Aorta (tissue), 4 donors: Measurements from ENCODE around the gene F2RL3. TPM values are rescaled to one million over a fixed set of nuclear protein-coding genes. Genes with fewer than 3 reads are reported as not detected.

Experiments
- polyA plus RNA-seq, 2 donors: library from polyadenylated mRNA; stranded (reverse); fragments of 200-250 nt; gene quantifications; one replicate each; pipeline ENCODE4 v1.2.3, GENCODE V29; 2013
- total RNA-seq, 2 donors: library from RNA; stranded (reverse); fragmentation: NEBNext Ultra II Directional; extraction: Animal tissue kit (Norgen Biotek cat#: 25700); gene quantifications; one replicate each; pipeline ENCODE4 v1.2.1, GENCODE V29; 2021
- donor health status: healthy with polysubstance abuse.
- donor health status: Bipolar disorder and iron deficiency.
- donor health status: DM: no; HTN: no; CAD: no.
- donor health status: DM: yes; HTN: yes; CAD: no.

Gene F2RL3
- total and polyA plus RNA-seq, 4 donors: 0.13 to 9.9 (median 0.45) TPM

Other genes with a start within 250 kb of the F2RL3 start
- 10 to 100 TPM; 46.9 to 70.8 TPM for gene SMIM7, start 228.9 kb upstream of the F2RL3 start, total RNA-seq
- 100 to 1,000 TPM in 1 of 2 donors, 10 to 100 TPM in 1; 92.7 to 114 TPM for gene SMIM7, start 228.9 kb upstream of the F2RL3 start, polyA plus RNA-seq
- 1 to 10 TPM; 3.6 to 5.8 TPM for gene TMEM38A, start 227.9 kb upstream of the F2RL3 start, total RNA-seq
- gene TMEM38A, start 227.9 kb upstream of the F2RL3 start, polyA plus RNA-seq: 1 to 10 TPM; 3.7 to 8.5 TPM
- under 1 TPM; 0.03 to 0.21 TPM for gene NWD1, start 169.2 kb upstream of the F2RL3 start, total RNA-seq
- gene NWD1, start 169.2 kb upstream of the F2RL3 start, polyA plus RNA-seq: not detected
- 10 to 100 TPM; 61.1 to 82.7 TPM for gene SIN3B, start 59.6 kb upstream of the F2RL3 start, total RNA-seq
- gene SIN3B, start 59.6 kb upstream of the F2RL3 start, polyA plus RNA-seq: 10 to 100 TPM in 1 of 2 donors, 1 to 10 TPM in 1; 7.1 to 52.2 TPM
- 1 to 10 TPM; 2.6 to 5.4 TPM for gene CPAMD8, start 137.8 kb downstream of the F2RL3 start, total RNA-seq
- gene CPAMD8, start 137.8 kb downstream of the F2RL3 start, polyA plus RNA-seq: 10 to 100 TPM in 1 of 2 donors, 1 to 10 TPM in 1; 1.9 to 11.9 TPM
- 1 to 10 TPM; 5.8 to 7.2 TPM for gene HAUS8, start 186.5 kb downstream of the F2RL3 start, total RNA-seq
- gene HAUS8, start 186.5 kb downstream of the F2RL3 start, polyA plus RNA-seq: 10 to 100 TPM in 1 of 2 donors, 1 to 10 TPM in 1; 4.5 to 15.1 TPM
- 100 to 1,000 TPM; 165 to 176 TPM for gene MYO9B, start 186.8 kb downstream of the F2RL3 start, total RNA-seq
- 100 to 1,000 TPM in 1 of 2 donors, 10 to 100 TPM in 1; 34.3 to 183 TPM for gene MYO9B, start 186.8 kb downstream of the F2RL3 start, polyA plus RNA-seq